NCI-H526 (cell line): ENCODE measurements around the gene VSIR.

Experiments
- DNase-seq, 2 experiments: peaks; one replicate each; lab custom pipeline; 2025; lab: John Stamatoyannopoulos, UW

VSIR gene

GRCh38 chr10:71747039-71747531 is 26.2 kb downstream of the VSIR start:
- DNase-seq: no peak

DNA sequence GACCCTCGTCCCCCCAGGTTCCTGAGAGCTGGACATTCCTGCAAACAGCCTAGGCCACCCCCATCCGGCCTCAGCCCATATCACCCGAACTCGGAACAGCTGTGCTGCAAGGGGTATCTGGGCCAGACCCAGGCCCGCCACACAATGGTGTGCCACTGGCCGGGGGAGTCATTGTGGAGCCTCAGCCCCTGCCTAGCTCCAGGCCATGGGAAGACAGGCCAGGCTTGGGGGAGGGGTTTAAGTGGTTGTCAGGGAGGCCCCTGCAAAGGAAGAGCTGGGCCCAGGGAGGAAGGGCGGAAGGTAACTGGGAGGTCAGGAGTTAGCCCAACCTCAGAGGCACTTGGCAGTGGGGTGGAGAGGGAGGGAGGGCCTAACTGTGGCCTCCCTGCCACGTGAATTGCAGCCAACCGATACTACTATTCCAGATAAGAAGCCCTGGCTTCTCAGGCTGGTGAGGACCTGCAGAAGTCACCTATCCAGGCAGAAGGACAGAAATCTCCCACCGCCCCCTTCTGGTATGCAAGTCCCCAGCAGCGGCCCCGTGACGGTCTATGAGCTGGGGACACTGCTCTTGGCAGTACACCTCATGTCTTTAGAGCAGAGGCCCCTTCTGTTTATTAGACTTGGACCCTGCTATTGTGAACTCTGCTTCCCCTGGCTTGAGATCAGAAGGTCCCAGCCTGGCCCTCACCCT is 26.8 kb downstream of the VSIR start:
- no peak for DNase-seq

DNA sequence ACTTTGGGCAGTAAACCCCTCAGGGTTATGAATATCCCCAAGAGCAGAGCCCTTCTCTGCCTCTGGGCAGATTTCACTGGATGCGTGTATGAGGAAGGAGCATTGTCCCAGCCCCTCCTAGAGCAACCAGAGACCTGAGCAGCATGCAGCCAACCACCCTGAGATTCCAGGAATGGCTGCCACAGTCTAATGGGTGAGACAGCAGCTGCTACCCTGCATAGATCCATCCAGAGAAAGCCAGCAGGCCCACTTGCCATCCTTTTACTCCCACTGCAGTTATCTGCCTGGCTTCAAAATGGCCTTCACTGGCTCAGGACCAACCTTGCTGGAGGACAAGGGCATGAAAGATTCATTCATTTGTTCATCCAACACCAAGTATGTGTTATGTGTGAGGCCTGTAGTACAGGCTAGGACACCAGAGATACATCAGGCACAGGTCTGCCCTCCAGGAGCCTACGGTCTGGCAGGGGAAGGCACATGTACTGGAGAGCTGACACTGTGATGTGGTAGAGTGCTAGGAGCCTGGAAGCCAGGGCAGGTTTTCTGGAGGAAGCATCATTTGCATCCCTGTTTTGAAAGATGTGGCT is 27.6 kb downstream of the VSIR start:
- DNase-seq: no peak

- no peak for DNase-seq
Observed at GRCh38 chr10:71744897-71745663, 28.2 kb downstream of the VSIR start.

DNA sequence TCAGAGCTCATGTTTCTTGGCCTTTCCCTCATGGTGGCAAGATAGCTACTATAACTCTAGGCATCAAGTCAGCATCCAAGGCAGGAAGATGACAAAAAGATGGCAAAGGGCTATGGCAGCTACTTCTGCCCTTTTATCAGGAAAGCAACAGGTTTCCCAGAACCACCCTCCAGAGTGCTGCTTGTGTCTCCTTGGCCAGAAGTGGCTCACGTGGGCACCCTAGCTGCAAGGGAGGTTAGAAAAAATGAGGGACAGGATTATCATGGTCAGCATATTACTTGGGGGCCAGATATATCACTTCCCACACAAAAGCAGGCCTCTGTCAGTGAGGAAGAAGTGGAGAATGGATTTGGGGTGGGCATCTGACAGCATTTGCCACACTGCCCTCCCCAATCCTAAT is 29.5 kb downstream of the VSIR start:
- DNase-seq: no peak

DNA sequence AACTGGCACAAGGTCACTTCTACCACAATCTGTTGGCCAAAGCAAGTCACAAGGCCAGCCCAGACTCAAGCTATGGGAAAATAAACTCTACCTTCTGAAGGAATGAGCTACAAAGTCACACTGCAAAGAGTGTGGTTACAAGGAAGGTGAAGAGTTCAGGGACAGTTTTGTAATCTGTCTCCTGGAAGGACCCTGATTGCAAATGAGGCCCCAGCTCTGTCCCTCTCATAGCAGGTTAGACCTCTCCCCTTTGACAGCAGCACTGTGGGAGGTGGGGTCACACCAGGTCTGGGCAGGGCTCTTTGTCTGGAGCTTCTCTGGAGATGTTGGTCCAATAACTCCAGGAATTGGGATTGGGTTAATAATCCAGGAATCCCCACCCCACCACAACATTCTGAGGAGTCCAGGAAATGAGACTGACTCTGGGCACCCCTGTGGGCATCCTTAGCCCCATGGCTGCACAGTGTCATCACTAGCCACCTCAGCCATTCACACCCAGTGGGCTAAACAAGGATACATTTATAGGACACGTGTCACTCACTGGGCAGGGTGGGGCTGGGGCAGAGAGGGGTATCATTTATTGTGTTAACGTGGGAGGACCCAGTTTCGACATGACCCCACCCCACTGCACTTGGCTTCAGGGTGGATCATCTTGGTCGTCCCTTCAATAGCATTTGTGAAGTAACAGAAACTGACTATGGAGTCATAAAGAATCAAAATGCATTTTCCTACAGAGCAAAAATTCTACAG is 30.1 kb downstream of the VSIR start:
- DNase-seq: no peak

- DNase-seq: no peak
Observed at GRCh38 chr10:71742301-71743088, 30.8 kb downstream of the VSIR start.

DNA sequence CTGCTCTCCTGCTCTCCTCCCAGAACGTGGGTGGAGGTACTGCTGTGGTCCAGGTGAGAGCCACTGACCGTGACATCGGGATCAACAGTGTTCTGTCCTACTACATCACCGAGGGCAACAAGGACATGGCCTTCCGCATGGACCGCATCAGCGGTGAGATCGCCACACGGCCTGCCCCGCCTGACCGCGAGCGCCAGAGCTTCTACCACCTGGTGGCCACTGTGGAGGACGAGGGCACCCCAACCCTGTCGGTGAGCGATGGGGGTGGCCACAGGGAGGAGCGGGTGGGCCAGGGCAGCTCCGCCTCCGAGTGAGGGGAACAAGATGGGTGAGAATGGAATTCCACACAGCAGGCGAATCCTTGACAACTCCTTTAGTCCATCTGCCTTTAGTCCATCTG is 31.6 kb downstream of the VSIR start:
- no peak for DNase-seq

GRCh38 chr10:71741029-71741428 is 32.3 kb downstream of the VSIR start:
- no peak for DNase-seq

- no peak for DNase-seq
Observed at GRCh38 chr10:71740069-71740653, 33.2 kb downstream of the VSIR start.

GRCh38 chr10:71739358-71739900 is 33.9 kb downstream of the VSIR start:
- DNase-seq: no peak

DNA sequence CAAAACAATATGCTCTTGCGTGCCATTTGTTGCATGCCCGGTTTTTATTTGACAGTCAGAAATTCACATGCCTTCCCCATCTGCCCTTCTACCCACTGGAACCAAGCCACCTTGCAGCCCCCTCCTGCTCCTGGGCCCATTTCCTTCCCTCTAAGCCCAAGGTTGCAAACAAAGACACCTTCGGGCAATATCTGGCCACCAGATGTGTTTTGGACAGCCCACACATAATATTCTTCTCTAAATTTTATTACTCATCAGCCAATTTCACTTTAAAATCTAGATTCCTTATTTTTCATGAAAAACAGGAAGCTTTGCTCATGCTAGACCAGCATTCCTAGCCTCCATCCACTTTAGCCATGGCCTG is 35.5 kb downstream of the VSIR start:
- no peak for DNase-seq

DNA sequence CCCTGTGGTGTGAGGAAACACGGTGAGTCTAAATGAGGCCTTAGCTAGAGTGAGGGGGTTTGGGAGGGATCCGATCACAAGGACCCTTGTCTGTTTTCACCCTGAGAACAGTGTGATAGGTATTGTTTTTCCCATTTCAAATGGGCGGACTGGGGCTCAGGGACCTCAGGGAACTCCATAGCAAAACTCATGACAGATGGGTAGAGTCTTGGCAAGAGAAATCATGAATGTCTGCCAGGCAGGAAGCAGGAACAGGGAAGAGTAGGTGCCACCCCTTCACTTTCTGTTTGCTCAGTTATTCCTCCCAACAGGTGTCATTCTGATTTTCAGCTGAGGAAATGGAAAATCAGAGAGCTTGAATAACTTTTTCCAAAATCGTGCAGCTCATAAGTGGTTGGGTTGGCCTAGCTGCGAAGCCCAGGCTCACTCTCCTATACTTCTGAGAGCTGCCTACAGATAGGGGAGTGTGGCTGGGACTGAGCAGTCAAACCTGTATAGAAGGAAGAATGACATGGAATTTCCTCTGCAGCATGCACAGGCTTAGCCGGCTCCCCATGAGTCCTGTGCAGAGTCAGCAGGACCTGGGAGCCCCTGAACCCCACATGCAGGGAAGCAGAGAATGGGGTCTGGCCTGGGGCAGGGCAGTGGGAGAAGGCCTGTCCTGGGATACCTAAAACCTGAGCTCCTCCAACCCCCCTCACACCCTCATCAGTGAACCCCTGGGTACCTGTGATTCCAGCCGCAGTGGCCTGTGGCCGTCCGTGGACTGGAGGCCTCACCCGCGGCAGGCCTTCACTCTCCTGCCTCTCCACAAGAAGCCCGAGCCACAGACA is 36.1 kb downstream of the VSIR start:
- DNase-seq: no peak

GRCh38 chr10:71736570-71736952 is 36.8 kb downstream of the VSIR start:
- DNase-seq: no peak

DNA sequence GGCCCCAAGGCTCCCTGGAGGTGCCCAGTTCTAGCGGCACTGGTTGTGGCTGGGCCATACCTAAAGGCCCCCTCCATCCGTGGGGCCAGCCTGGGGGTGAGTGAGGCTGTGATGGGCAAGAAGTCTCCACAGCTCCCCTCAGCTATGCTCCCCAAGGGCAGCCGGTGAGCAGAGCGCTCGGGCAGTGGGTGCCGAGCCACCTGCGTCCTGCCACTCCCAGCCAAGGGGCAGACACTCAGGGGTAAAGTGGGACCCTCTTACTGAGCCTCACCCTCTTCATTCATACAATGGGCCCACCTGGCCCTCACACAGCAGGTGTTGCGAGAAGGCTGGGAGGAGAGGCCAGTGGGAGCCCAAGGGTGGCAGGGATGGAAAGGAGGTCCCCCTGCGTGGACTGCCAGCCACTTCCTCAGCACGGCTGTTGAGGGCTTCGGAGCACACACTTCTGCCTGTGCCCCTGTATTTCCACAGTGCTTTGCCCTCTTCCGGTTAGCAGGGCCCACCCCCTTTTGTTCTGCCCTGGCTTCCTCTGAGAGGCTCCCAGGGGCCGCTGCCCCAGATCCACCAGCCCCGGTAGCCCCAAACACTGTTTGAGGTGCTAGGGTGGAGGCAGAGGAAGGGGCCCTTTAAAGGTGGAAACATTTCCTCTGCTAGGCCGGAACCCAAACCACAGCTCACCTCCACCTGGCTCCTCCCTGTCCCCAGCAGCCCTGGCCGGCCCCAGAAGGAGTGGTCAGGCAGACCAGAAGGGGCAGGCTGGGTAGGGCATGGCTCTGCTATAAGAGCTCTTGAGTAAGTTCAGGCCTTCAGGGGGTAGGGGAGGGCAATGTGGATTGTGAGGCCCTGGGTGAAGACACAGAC is 37.4 kb downstream of the VSIR start:
- DNase-seq: no peak

DNA sequence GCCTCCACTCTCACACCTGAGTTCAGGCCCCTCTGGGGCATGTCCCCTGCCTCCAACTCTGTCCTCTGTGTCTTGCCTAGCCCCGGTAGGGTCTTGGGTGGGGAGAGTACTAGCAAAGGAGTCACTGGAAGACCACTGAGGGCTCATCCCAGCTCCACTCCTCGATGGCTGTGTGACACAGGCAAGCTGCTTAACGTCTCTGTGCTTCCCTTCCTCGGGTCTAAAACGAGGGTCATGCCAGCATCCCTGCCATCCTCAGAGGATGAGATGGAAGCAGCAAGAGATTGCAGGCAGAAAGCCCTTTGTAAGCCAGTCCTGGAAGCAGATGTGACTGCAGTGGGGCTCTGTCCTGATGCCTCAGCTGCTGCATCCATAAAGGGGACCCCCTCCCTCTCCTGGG is 38.5 kb downstream of the VSIR start:
- DNase-seq: no peak

GRCh38 chr10:71731791-71732190 is 41.5 kb downstream of the VSIR start:
- no peak for DNase-seq

- peak in 1 of 2 experiments; percentile 16 for DNase-seq
Observed at GRCh38 chr10:71729161-71729636, 44.1 kb downstream of the VSIR start.
